Esophagus muscularis mucosa (tissue), 4 donors: ENCODE measurements around the gene AVP. TPM values are rescaled to one million over a fixed set of nuclear protein-coding genes. Genes with fewer than 3 reads are reported as not detected.

ENCODE experiments used
- DNase-seq: peaks from one replicate; pipeline ENCODE4 v3.0.0-alpha.2; 2017; ENCODE audit errors: extremely low spot score
- H3K27ac ChIP-seq, 4 donors: fragments of 200-600 bp; sonication (generic); replicated peaks in 1 of 4; 1 replicate in 3 of 4; 2 replicates in 1 of 4; pipeline ENCODE4 v1.5.1; 2016 to 2019; ENCODE audit warnings: mild to moderate bottlenecking in 1 of 4
- H3K27me3 ChIP-seq, 4 donors: fragments of 200-600 bp; sonication (generic); one replicate each; pipeline versions ENCODE4 v1.5.1 to v1.6.0; 2016 to 2019
- H3K36me3 ChIP-seq, 4 donors: fragments of 200-600 bp; sonication (generic); one replicate each; pipeline ENCODE4 v1.5.1; 2016 to 2019
- H3K4me1 ChIP-seq, 4 donors: fragments of 200-600 bp; sonication (generic); one replicate each; pipeline ENCODE4 v1.5.1; 2016 to 2019
- H3K4me3 ChIP-seq, 4 donors: fragments of 200-600 bp; sonication (generic); 1 replicate in 2 of 4; 2 replicates in 2 of 4; pipeline ENCODE4 v1.5.1; 2016 to 2019; ENCODE audit warnings: mild to moderate bottlenecking in 4 of 4, moderate library complexity in 1 of 4
- H3K9me3 ChIP-seq, 4 donors: fragments of 200-600 bp; sonication (generic); 1 replicate in 3 of 4; 2 replicates in 1 of 4; pipeline ENCODE4 v1.5.1; 2016 to 2019
- EP300 ChIP-seq: sonication (generic); formaldehyde crosslinking; IDR thresholded peaks from one replicate; pipeline ENCODE4 v1.6.1; 2017; ENCODE audit warnings: antibody characterized with exemption
- POLR2A ChIP-seq: fragments of 450-650 bp; IDR thresholded peaks from one replicate; pipeline ENCODE4 v1.6.1; 2017; ENCODE audit warnings: antibody characterized with exemption, moderate library complexity, mild to moderate bottlenecking, low read depth
- POLR2AphosphoS5 ChIP-seq, 2 donors: sonication (generic); formaldehyde crosslinking; IDR thresholded peaks; one replicate each; pipeline ENCODE4 v1.6.1; 2017; ENCODE audit warnings: antibody characterized with exemption in 2 of 2
- WGBS: methylation state at CpG from one replicate; pipeline ENCODE4 v1.1.5; 2018; 5-methylcytosine and 5-hydroxymethylcytosine counted together
- intact Hi-C: fragments of 100-400 bp; cut with DNase I; formaldehyde crosslinking; loops from one replicate; pipeline ENCODE4 v1.15.1; 2023
- total RNA-seq, 4 donors: library from RNA; depleted of rRNA; stranded (reverse); fragments of >200 nt; gene quantifications; one replicate each; pipeline versions ENCODE4 v1.1.0 to v1.2.1, GENCODE V29; 2016
- TF ChIP-seq, protein P1 (sequence below), 3 experiments: fragments of 200-600 bp in 2 of 3; fragments of 450-650 bp in 1 of 3; sonication (generic) in 2 of 3; IDR thresholded peaks; one replicate each; pipeline ENCODE4 v1.5.1; 2017 to 2019; ENCODE audit warnings: antibody characterized with exemption in 3 of 3, mild to moderate bottlenecking in 2 of 3, moderate library complexity in 1 of 3

AVP gene
- total RNA-seq, 4 donors from 2014 or later, result not detected

DNA sequence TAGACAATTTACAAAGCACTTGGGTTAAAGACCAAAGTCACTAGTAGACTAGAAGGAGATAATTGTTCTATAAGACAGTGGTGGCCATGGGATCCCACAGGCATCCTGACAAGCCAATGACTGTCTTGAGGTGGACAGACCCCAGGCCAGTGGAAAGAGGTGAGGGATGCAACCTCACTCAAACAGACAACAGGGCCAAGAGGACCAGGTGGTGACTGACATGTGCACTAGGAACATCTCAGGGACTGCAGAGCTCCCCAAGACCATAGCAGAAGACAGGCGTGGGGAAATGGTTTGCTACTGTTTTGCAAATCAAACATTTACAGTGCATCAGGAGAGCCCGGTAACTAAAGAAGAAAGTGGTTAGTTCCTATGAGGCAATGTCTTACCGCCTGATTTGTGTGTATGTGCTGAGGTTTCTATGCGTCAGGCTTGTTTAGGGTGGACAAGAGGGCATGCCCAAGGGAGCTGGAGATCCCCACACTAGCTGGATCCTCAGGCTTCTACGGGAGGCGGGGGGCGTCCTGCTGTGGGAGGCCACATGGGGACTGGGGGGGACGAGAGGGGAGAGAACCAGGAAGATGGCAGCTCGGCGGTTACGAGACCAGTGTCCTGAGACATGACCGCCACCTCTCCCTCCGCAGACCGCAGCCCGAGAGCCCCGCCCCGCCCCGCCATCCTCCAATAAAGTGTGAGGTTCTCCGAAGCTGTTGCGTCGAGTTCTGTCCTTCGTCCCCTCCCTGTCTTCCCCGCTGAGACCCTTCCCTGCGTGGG, 39.3 kb downstream of the AVP start:
- intact Hi-C loops, result no loop called here
- Histone ChIP-seq H3K4me3 (peak overlapping the region; percentile 87 to 99 (median 92)), H3K36me3 (peaks cover 10 to 41% (median 28%) of the 10 kb centered on the region in 4 donors), H3K27ac (peak overlapping the region; percentile 90 to 95 (median 92)), H3K27me3 (no peaks in the 10 kb centered on the region), H3K9me3 (no peaks in the 10 kb centered on the region), H3K4me1 (peaks cover 30 to 46% (median 42%) of the 10 kb centered on the region in 4 donors)
- 7% methylated on average over 20 of the region's 24 CpGs for WGBS
- no peak for TF ChIP-seq EP300
- TF ChIP-seq POLR2AphosphoS5 (IDR thresholded peaks at IDR 0.05), result no peak
- no peak for TF ChIP-seq POLR2A
- TF ChIP-seq, protein P1, sequence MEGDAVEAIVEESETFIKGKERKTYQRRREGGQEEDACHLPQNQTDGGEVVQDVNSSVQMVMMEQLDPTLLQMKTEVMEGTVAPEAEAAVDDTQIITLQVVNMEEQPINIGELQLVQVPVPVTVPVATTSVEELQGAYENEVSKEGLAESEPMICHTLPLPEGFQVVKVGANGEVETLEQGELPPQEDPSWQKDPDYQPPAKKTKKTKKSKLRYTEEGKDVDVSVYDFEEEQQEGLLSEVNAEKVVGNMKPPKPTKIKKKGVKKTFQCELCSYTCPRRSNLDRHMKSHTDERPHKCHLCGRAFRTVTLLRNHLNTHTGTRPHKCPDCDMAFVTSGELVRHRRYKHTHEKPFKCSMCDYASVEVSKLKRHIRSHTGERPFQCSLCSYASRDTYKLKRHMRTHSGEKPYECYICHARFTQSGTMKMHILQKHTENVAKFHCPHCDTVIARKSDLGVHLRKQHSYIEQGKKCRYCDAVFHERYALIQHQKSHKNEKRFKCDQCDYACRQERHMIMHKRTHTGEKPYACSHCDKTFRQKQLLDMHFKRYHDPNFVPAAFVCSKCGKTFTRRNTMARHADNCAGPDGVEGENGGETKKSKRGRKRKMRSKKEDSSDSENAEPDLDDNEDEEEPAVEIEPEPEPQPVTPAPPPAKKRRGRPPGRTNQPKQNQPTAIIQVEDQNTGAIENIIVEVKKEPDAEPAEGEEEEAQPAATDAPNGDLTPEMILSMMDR (IDR thresholded peaks at IDR 0.05), result no peak
- peak; percentile 96 for DNase-seq

DNA sequence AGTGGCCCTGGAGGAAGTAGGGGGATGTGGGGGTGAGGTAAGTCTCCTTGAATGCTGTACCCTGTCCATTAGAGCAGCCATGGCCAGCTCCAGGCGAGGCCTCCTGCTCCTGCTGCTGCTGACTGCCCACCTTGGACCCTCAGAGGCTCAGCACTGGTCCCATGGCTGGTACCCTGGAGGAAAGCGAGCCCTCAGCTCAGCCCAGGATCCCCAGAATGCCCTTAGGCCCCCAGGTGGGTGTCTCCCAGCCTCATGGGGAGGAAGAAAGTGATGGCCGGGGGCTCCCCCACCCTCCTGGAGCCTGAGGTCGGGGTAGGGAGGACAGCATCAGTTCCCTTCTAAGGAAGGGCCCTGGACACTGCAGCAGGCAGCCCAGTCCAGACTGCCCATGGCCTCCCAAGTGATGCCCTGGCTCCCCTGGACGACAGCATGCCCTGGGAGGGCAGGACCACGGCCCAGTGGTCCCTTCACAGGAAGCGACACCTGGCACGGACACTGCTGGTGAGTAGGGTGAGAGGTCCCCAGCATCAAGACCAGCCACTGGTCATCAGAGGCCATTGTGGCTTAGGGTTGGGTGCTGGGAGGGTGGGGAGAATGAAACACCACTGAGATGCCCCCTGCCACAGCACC, 40.1 kb downstream of the AVP start:
- no peak for DNase-seq
- intact Hi-C loops, result no loop called here
- no peak overlapping the region for H3K4me3 ChIP-seq
- peaks cover 30 to 46% (median 42%) of the 10 kb centered on the region in 4 donors for H3K4me1 ChIP-seq
- 89% methylated on average over 5 of the region's 8 CpGs for WGBS
- no peak for TF ChIP-seq POLR2A
- H3K36me3 ChIP-seq, result peaks cover 15 to 41% (median 33%) of the 10 kb centered on the region in 4 donors
- no peaks in the 10 kb centered on the region for H3K27me3 ChIP-seq
- peak overlapping the region in 2 of 4 donors; percentile 94 to 95 for H3K27ac ChIP-seq
- H3K9me3 ChIP-seq, result no peaks in the 10 kb centered on the region

- 100% methylated on average over 1 of the region's 3 CpGs for WGBS
- Histone ChIP-seq H3K36me3 (peaks cover 21 to 41% (median 33%) of the 10 kb centered on the region in 4 donors), H3K27me3 (no peaks in the 10 kb centered on the region), H3K4me3 (no peak within 1 kb of the TSS), H3K27ac (peak within 1 kb of the TSS; percentile 34 to 95 (median 60)), H3K4me1 (peaks cover 30 to 46% (median 42%) of the 10 kb centered on the region in 4 donors), H3K9me3 (no peaks in the 10 kb centered on the region)
- DNase-seq, result no peak
- intact Hi-C loops, result no loop called here
- no peak for TF ChIP-seq POLR2A
- TF ChIP-seq POLR2AphosphoS5 (IDR thresholded peaks at IDR 0.05), result no peak
- no peak for TF ChIP-seq EP300
- TF ChIP-seq, protein P1 (IDR thresholded peaks at IDR 0.05), result no peak
Observed at GRCh38 chr20:3043322-3043721, 41.2 kb downstream of the AVP start, which contains the start of gene GNRH2. TSS of gene GNRH2 (plus strand) at chr20:3043622. CDS start at chr20:3044415, 793 bp downstream.

DNA sequence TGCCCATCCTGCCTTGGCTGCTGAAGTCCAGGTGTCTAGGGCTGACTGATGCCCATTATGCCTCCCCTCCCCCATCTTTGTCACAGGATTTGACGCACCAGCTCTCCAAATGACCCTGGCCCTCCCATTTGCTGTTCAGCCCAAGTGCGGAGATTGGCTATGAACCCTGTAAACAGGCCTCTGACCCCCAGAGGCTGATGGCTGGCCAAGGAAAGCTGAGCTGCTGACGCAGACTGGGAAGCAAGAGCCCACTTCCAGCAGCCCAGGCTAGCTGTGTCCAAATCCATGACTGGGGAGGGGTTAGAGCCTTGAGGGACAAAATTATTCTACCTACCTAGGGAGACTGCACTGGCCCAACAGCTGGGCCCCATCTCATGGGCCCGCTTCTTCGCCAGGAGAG, 41.9 kb downstream of the AVP start:
- H3K36me3 ChIP-seq, result peaks cover 23 to 41% (median 33%) of the 10 kb centered on the region in 4 donors
- H3K4me1 ChIP-seq, result peaks cover 28 to 43% (median 39%) of the 10 kb centered on the region in 4 donors
- 80% methylated on average over 5 of the region's 5 CpGs for WGBS
- no peaks in the 10 kb centered on the region for H3K9me3 ChIP-seq
- TF ChIP-seq EP300, result no peak
- TF ChIP-seq POLR2A, result no peak
- TF ChIP-seq, protein P1 (IDR thresholded peaks at IDR 0.05), result no peak
- TF ChIP-seq POLR2AphosphoS5 (IDR thresholded peaks at IDR 0.05), result peak in 1 of 2 donors; percentile 25
- no peak for DNase-seq
- no peak overlapping the region for H3K4me3 ChIP-seq
- peak overlapping the region; percentile 23 to 62 (median 46) for H3K27ac ChIP-seq
- H3K27me3 ChIP-seq, result no peaks in the 10 kb centered on the region
- intact Hi-C loops, result no loop called here

DNA sequence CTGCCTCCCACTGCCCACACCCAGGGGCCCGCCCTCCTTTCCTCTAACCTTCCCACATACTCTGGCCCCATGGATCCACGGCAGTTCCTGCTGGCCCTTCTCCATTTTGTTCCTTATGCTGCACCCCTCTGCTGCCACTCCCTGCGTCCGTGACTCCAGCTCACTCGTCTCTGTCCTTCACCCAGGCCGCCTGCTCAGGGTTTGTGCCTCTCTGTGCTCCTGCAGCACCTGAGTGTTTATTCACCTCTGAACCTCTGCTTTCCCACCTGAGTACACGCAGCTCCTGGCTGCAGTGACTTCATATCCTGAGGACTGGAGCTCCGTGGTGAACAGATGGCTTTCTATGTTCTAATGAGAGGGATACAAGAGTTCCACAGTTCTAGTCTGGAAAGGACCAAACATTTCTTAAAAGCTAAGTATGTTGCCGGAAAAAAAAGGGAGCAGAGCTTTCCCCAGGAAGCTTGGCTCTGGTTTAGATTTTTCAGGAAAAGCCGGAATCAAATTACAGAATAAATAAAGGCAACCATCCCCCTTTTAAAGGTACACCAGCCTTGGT, 42.6 kb downstream of the AVP start:
- H3K36me3 ChIP-seq, result peaks cover 30 to 44% (median 38%) of the 10 kb centered on the region in 4 donors
- H3K27me3 ChIP-seq, result no peaks in the 10 kb centered on the region
- 58% methylated on average over 10 of the region's 10 CpGs for WGBS
- no peak for TF ChIP-seq EP300
- TF ChIP-seq POLR2AphosphoS5 (IDR thresholded peaks at IDR 0.05), result no peak
- TF ChIP-seq, protein P1 (IDR thresholded peaks at IDR 0.05), result no peak
- no peak for TF ChIP-seq POLR2A
- H3K9me3 ChIP-seq, result no peaks in the 10 kb centered on the region
- peak overlapping the region; percentile 23 to 62 (median 46) for H3K27ac ChIP-seq
- intact Hi-C loops, result no loop called here
- H3K4me3 ChIP-seq, result no peak overlapping the region
- peaks cover 21 to 36% (median 32%) of the 10 kb centered on the region in 4 donors for H3K4me1 ChIP-seq
- no peak for DNase-seq
